ENCODE data around the gene PTDSS2. TPM values are rescaled to one million over a fixed set of nuclear protein-coding genes. Genes with fewer than 3 reads are reported as not detected.
"Not testable (repeated sequence)": the region's sequence is repeated elsewhere in the genome, so short reads cannot be mapped to it uniquely, and the experiment has no call there.

Gene PTDSS2
- polyA plus RNA-seq, 2 of the 4 experiments (the other 2 are of a cell fraction): 23.4 to 38.9 TPM

DNA sequence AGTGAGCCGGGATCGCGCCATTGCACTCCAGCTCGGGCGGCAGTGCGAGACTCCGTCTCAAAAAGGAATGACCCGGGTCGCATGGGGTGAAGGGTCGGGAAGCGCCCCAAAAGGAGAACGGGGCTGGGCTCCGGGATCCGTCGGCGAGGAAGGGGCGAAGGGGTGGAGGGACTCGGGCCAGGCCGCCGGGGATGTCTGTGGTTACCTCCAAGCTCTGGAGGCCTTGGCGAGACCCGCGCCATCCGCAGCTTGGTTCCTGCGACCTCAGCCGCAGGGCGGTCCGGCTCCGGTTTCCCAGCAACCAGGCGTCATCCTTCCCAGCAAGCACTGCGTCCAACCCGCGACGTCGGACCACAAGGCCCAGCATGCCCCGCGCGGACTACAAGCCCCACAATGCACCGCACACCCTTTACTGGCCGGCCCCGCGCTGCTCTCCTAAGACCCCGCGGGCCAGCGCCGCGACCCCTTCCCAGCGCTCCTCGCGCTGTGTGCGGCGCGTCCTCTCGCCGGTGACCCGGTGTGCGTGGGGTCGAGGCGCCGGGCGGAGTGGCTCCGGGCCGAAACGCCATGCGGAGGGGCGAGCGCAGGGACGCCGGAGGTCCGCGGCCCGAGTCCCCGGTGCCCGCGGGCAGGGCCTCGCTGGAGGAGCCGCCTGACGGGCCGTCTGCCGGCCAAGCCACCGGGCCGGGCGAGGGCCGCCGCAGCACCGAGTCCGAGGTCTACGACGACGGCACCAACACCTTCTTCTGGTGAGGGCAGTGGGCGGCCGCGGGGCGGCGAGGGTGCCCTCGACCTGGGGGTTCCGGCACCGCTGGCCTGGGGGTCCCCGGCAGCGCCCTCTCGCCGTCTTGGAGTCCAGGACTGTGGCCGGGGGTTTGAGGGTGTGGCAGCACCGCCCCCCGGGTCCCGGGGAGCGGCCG lies at the start of gene PTDSS2 (continued):
- TF ChIP-seq JUN (IDR thresholded peaks at IDR 0.05) (no peak; a peak in 1 of 5 replicates), HOXA7 (CRISPR knock-in tag; IDR thresholded peaks at IDR 0.05) (no peak), EP300 (IDR thresholded peaks at IDR 0.05) (no peak), CEBPB (IDR thresholded peaks at IDR 0.05) (no peak), REST (IDR thresholded peaks at IDR 0.05) (no peak), HMGXB4 (CRISPR knock-in tag; IDR thresholded peaks at IDR 0.05; ENCODE audit: borderline replicate concordance) (no peak), PHF8 (IDR thresholded peaks at IDR 0.05; ENCODE audit: borderline replicate concordance, low read depth) (peak; percentile 32; the same call in 1 of the 2 replicates), POLR2AphosphoS2 (conservative IDR thresholded peaks at IDR 0.05; ENCODE audit: low read length) (no peak), SREBF2 (IDR thresholded peaks at IDR 0.05) (no peak), CHD2 (IDR thresholded peaks at IDR 0.05; ENCODE audit: low read length, partially characterized antibody) (no peak), MYC (IDR thresholded peaks at IDR 0.05; ENCODE audit: borderline replicate concordance, low read length) (no peak)
- TF ChIP-seq, protein P1, sequence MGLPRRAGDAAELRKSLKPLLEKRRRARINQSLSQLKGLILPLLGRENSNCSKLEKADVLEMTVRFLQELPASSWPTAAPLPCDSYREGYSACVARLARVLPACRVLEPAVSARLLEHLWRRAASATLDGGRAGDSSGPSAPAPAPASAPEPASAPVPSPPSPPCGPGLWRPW (IDR thresholded peaks at IDR 0.05): no peak

GRCh38 chr11:401196-401595 lies 48.9 kb upstream of the PTDSS2 start:
- H3K9me3 ChIP-seq; DNase-seq (ENCODE audit: low read depth in 1 of 2, low spot score in 1 of 2); H3K4me3 ChIP-seq; POLR2A ChIA-PET; H3K4me2 ChIP-seq; H3K27ac ChIP-seq; CTCF ChIA-PET; ATAC-seq; FAIRE-seq: not testable (repeated sequence)
- whole genome bisulfite sequencing (ENCODE audit: missing lambda C conversion rate): no CpG with 5 or more reads among the region's 52 CpGs
- peaks cover 14% of the 10 kb centered on the region for H3K4me1 ChIP-seq

- ATAC-seq (no peak), DNase-seq (ENCODE audit: low read depth in 1 of 2, low spot score in 1 of 2) (no peak), FAIRE-seq (no peak)
- WGBS (ENCODE audit: missing lambda C conversion rate): 97% methylated on average over 16 of the region's 55 CpGs
- Histone ChIP-seq H3K4me2 (no peak overlapping the region), H3K27ac (no peak overlapping the region), H3K4me1 (peaks cover 15% of the 10 kb centered on the region), H3K9me3 (no peaks in the 10 kb centered on the region), H3K4me3 (no peak overlapping the region)
- CTCF ChIA-PET: interaction anchor here (0.7 to 9.0 kb wide), 4 partner anchors 35 to 175 kb away, joined by 3 to 112 read pairs (median 4); partner anchors contain the start of gene PTDSS2
- no peak for TF ChIP-seq CTCF (IDR thresholded peaks at IDR 0.05)
- TF ChIP-seq HEYL (CRISPR knock-in tag; IDR thresholded peaks at IDR 0.05): no peak
- no peak for TF ChIP-seq NPAS2 (CRISPR knock-in tag; IDR thresholded peaks at IDR 0.05; ENCODE audit: borderline replicate concordance)
- TF ChIP-seq ZC3H11A (IDR thresholded peaks at IDR 0.05): no peak
- TF ChIP-seq HDAC2 (IDR thresholded peaks at IDR 0.05): no peak
- TF ChIP-seq JUNB (IDR thresholded peaks at IDR 0.05): no peak
- no peak for TF ChIP-seq HOXB5 (CRISPR knock-in tag; IDR thresholded peaks at IDR 0.05)
- TF ChIP-seq HOXB13 (CRISPR knock-in tag; IDR thresholded peaks at IDR 0.05; ENCODE audit: low read depth): no peak
- TF ChIP-seq MAZ (IDR thresholded peaks at IDR 0.05; ENCODE audit: borderline replicate concordance, low read depth, low read length): no peak
- TF ChIP-seq CBX8 (IDR thresholded peaks at IDR 0.05): no peak
- TF ChIP-seq NFE2L2 (conservative IDR thresholded peaks at IDR 0.05; ENCODE audit: low read length): no peak
- no peak for TF ChIP-seq RFX5 (IDR thresholded peaks at IDR 0.05)
- TF ChIP-seq RCOR1 (IDR thresholded peaks at IDR 0.05; ENCODE audit: low read depth, low read length): no peak
- POLR2A ChIA-PET: no interaction called here
These were observed 46.9 kb upstream of the PTDSS2 start for GRCh38 chr11:403021-403760.
